KMS-11 (cell line): ENCODE measurements around the gene ST8SIA3.
"Not testable (repeated sequence)": the region's sequence is repeated elsewhere in the genome, so short reads cannot be mapped to it uniquely, and the experiment has no call there.

Experiments
- H2AFZ ChIP-seq: fragments of 200-600 bp; sonication (generic); 2 replicates; pipeline ENCODE4 v1.6.1; 2016; ENCODE audit warnings: antibody characterized with exemption, mixed run types, low read depth
- H3K27ac ChIP-seq: fragments of 200-600 bp; sonication (generic); 2 replicates; pipeline ENCODE4 v1.6.1; 2016; ENCODE audit warnings: mild to moderate bottlenecking, mixed run types
- H3K27me3 ChIP-seq: fragments of 200-600 bp; sonication (generic); 2 replicates; pipeline ENCODE4 v1.6.1; 2017; ENCODE audit warnings: mild to moderate bottlenecking, low read depth, mixed run types, moderate library complexity; ENCODE audit not compliant: insufficient read depth
- H3K36me3 ChIP-seq: fragments of 200-600 bp; sonication (generic); 2 replicates; pipeline ENCODE4 v1.6.1; 2017; ENCODE audit warnings: mild to moderate bottlenecking, mixed run types; ENCODE audit not compliant: insufficient read depth
- H3K4me1 ChIP-seq: fragments of 200-600 bp; sonication (generic); 2 replicates; pipeline ENCODE4 v1.6.1; 2016; ENCODE audit warnings: mild to moderate bottlenecking, low read depth, mixed run types; ENCODE audit not compliant: poor library complexity, severe bottlenecking
- H3K4me2 ChIP-seq: fragments of 200-600 bp; sonication (generic); 2 replicates; pipeline ENCODE4 v1.7.0; 2016; ENCODE audit warnings: mild to moderate bottlenecking, mixed run types
- H3K4me3 ChIP-seq: fragments of 200-600 bp; sonication (generic); IDR thresholded peaks from 2 replicates; pipeline ENCODE4 v1.6.1; 2017; ENCODE audit warnings: low read depth, low read length, mixed read lengths; ENCODE audit not compliant: insufficient read depth
- H3K79me2 ChIP-seq: fragments of 200-600 bp; sonication (generic); 2 replicates; pipeline ENCODE4 v1.6.1; 2016; ENCODE audit warnings: low read depth, mixed run types; ENCODE audit not compliant: insufficient read depth
- H3K9ac ChIP-seq: fragments of 200-600 bp; sonication (generic); 2 replicates; pipeline ENCODE4 v1.6.1; 2016; ENCODE audit warnings: mild to moderate bottlenecking, mixed run types
- H4K20me1 ChIP-seq: fragments of 200-600 bp; sonication (generic); 2 replicates; pipeline ENCODE4 v1.6.1; 2016; ENCODE audit warnings: mild to moderate bottlenecking, mixed run types; ENCODE audit not compliant: insufficient read depth
- TF ChIP-seq, protein P1 (sequence below): fragments of 200-600 bp; sonication (generic); conservative IDR thresholded peaks from 2 replicates; pipeline ENCODE4 v1.6.1; 2017; ENCODE audit warnings: low read depth, mild to moderate bottlenecking, antibody characterized with exemption, low read length, moderate library complexity, mixed read lengths

The ST8SIA3 gene

DNA sequence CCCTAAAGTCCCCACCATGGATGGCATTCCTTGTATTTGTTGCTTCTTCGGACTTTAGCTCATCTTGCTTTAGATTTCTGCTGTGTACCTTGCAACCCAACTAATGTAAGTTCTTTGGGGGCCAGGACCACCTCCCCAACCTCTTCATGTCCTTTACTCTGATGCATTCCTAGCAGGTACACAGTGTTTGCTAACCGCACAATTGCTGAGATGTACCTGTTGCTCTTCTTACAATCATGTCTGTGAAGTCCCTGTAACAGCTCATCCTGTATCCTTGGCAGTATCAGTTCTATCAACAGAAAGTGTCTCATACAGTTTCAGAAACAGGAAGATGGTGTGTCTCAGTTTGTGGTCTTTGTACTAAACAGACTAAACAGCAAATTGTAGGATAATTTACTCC is 24.1 kb downstream of the ST8SIA3 start:
- Histone ChIP-seq H3K4me3 (no peak overlapping the region), H3K36me3 (no peaks in the 10 kb centered on the region), H4K20me1 (no peaks in the 10 kb centered on the region), H3K4me1 (no peaks in the 10 kb centered on the region), H3K27me3 (no peaks in the 10 kb centered on the region), H2AFZ (no peak overlapping the region), H3K4me2 (no peak overlapping the region), H3K27ac (no peak overlapping the region), H3K9ac (no peak overlapping the region), H3K79me2 (no peaks in the 10 kb centered on the region)
- TF ChIP-seq, protein P1, sequence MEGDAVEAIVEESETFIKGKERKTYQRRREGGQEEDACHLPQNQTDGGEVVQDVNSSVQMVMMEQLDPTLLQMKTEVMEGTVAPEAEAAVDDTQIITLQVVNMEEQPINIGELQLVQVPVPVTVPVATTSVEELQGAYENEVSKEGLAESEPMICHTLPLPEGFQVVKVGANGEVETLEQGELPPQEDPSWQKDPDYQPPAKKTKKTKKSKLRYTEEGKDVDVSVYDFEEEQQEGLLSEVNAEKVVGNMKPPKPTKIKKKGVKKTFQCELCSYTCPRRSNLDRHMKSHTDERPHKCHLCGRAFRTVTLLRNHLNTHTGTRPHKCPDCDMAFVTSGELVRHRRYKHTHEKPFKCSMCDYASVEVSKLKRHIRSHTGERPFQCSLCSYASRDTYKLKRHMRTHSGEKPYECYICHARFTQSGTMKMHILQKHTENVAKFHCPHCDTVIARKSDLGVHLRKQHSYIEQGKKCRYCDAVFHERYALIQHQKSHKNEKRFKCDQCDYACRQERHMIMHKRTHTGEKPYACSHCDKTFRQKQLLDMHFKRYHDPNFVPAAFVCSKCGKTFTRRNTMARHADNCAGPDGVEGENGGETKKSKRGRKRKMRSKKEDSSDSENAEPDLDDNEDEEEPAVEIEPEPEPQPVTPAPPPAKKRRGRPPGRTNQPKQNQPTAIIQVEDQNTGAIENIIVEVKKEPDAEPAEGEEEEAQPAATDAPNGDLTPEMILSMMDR, result no peak

DNA sequence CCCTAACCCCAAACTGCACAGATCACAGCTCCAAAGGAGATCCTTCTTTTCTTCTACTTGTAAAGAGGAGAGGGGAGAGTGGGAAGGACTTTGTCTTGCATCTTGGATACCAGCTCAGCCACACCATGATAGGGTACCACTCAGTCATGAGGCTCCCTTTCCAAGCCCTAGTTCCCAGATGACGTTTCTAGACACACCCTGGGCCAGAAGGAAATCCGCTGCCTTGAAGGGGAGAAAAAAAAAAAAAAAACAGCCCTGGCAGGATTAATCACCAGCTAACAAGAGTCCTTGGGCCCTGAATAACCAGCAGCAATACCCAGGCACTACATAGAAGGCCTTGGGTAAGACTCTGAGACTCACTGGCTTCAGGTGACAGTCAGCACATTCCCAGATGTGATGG is 36.9 kb downstream of the ST8SIA3 start:
- Histone ChIP-seq H3K27me3 (no peaks in the 10 kb centered on the region), H3K79me2 (no peaks in the 10 kb centered on the region), H3K27ac (no peak overlapping the region), H3K4me1 (no peaks in the 10 kb centered on the region), H4K20me1 (no peaks in the 10 kb centered on the region), H3K4me2 (no peak overlapping the region), H3K9ac (no peak overlapping the region), H2AFZ (no peak overlapping the region), H3K4me3 (no peak overlapping the region), H3K36me3 (no peaks in the 10 kb centered on the region)
- TF ChIP-seq, protein P1, result no peak

DNA sequence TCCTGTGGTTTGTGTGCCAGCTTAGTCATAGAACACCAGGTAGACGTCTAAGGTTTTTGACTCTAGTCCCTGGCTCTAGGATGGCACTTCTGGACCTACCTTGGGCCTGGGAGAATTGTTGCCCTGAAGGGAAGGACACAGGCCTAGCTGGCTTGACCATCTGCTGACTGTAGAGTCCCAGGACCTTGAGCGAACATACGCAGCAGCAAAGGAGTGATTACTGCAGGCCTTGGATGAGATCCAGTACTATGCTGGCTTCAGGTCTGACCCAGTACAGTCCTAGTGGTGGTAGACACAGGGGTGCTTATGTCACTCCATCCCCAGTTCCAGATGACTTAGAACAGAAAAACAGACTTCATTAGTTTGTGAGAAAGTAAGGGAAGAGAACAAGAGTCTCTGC is 37.7 kb downstream of the ST8SIA3 start:
- TF ChIP-seq, protein P1, result no peak
- H3K4me2 ChIP-seq, result no peak overlapping the region
- H3K27me3 ChIP-seq, result no peaks in the 10 kb centered on the region
- H2AFZ ChIP-seq, result no peak overlapping the region
- H3K4me1 ChIP-seq, result no peaks in the 10 kb centered on the region
- no peaks in the 10 kb centered on the region for H4K20me1 ChIP-seq
- H3K27ac ChIP-seq, result no peak overlapping the region
- no peak overlapping the region for H3K9ac ChIP-seq
- no peak overlapping the region for H3K4me3 ChIP-seq
- no peaks in the 10 kb centered on the region for H3K36me3 ChIP-seq
- no peaks in the 10 kb centered on the region for H3K79me2 ChIP-seq

DNA sequence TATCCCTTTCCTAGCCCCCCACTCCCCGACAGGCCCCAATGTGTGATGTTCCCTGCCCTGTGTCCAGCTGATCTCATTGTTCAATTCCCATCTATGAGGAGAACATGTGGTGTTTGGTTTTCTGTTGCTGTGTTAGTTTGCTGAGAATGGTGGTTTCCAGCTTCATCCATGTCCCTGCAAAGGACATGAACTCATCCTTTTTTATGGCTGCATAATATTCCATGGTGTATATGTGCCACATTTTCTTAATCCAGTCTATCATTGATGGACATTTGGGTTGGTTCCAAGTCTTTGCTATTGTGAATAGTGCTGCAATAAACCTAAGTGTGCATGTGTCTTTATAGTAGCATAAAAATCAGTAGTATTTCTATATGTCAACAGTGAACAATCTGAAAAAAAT is 42.4 kb downstream of the ST8SIA3 start:
- H3K9ac ChIP-seq, H4K20me1 ChIP-seq, H3K27me3 ChIP-seq, H3K4me2 ChIP-seq, H3K27ac ChIP-seq, H3K4me3 ChIP-seq, H3K36me3 ChIP-seq, H3K4me1 ChIP-seq, H2AFZ ChIP-seq, H3K79me2 ChIP-seq: not testable (repeated sequence)

DNA sequence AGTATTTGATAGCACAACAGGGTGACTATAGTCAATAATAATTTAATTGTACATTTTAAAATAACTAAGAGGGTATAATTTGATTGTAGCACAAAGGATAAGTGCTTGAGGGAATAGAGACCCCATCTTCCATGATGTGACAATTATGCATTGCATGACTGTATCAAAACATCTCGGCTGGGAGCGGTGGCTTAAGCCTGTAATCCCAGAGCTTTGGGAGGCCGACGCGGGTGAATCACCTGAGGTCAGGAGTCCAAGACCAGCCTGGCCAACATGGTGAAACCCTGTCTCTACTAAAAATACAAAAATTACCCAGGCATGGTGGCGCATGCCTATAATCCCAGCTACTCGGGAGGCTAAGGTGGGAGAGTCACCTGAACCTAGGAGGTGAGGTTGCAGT is 44.5 kb downstream of the ST8SIA3 start:
- not testable (repeated sequence) for H3K79me2 ChIP-seq, H2AFZ ChIP-seq, H3K9ac ChIP-seq, H4K20me1 ChIP-seq, H3K4me1 ChIP-seq, H3K27ac ChIP-seq, H3K36me3 ChIP-seq, H3K4me2 ChIP-seq, H3K27me3 ChIP-seq, H3K4me3 ChIP-seq
